ENCODE data around the gene SLC43A3.

DNA sequence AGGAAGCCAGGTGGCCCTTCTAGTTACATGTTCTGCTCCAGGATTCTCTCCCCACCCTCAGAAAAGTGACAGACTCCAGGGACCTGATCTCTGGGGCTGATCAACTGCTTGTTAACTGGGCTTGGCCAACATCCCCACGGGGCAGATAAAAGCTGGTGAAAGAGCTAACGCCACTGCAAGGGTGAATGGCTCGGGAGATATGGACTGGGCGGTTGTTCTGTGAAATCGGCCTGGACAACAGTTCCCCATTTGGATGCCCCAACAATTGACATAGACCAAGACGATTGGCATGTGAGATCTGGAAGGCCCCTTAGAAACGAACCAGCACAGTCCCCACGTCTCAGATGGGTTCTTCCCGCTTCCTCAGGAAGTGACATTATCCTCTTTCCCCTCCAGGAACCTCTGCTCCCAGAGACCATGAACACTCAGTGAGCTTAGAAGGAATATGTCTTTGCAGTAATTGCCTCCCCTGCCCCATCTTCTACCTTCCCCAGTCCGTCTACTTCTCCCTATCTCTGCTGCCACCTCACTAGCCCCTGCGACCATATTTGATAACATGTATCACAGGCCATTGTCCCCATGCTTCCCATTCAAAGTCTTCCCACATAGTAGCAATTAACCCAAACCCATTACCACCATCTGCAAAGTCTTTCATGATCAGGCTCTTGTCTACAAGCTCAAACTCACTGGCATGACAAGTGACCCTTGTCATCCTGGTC lies 30.9 kb downstream of the SLC43A3 start:
- no peak for TF ChIP-seq CTCF (conservative IDR thresholded peaks at IDR 0.05; ENCODE audit: low read length)
- TF ChIP-seq EZH2phosphoT487 (IDR thresholded peaks at IDR 0.05; ENCODE audit: borderline replicate concordance, low read depth, low read length) = no peak
